Measurements from ENCODE around the gene BPIFB1.

DNA sequence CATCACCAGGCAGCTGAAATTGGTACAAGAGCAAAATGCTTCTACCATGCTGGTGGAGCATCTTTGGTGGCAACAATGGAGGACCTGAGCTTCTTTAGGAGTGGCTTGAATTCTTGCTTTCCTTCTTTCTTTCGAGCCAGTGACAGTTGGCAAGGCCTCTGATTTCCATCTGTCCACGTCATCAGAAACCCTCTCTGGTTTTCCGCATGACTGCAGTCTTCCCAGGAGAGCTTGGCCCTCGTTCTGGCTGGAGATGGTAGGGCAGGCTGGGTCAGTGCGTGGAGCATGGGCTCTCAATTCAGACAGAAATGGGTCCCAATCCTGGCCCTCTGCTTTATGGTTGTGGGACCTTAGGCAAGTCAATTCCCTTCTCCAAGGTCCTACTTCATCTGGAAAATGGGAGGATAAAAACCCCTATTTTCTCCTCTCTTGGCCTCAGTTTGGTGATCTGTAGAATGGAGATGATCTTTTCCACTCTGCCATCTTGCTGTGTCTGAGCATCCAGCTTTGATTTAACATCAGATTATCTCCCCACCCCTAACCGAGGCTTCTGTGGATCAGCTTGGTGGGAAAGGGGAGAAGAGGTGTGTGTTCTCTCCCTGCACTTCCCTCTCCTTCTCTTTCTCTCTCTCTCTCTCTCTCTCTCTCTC is 3.6 kb upstream of the BPIFB1 start:
- TF ChIP-seq CTCF (IDR thresholded peaks at IDR 0.05) = no peak
- no peak for TF ChIP-seq EP300 (IDR thresholded peaks at IDR 0.05)

All from sigmoid colon (tissue), 4 donors.